Heart left ventricle (tissue), 13 donors: ENCODE measurements around the gene LIMK2.

Experiments
- POLR2A ChIP-seq, 2 donors: fragments of 450-650 bp; IDR thresholded peaks; one replicate each; pipeline ENCODE4 v1.6.1; 2017; ENCODE audit warnings: antibody characterized with exemption in 2 of 2, mild to moderate bottlenecking in 2 of 2, moderate library complexity in 2 of 2
- TF ChIP-seq, protein P1 (sequence below), 12 donors: fragments of 200-600 bp; sonication (generic) in 4 of 12; IDR thresholded peaks; one replicate each; pipeline versions ENCODE4 v1.5.0 to v1.8.0; 2018 to 2022; ENCODE audit warnings: antibody characterized with exemption in 12 of 12, mild to moderate bottlenecking in 5 of 12
- donor health status: ischemic (EF 13 %, LVEDD 7.1; RV severe dilation, severe dysfunction).
- donor health status: DM: no; HTN: yes; CAD: no.
- donor health status: DM: no; HTN: no; CAD: no.
- donor health status: ischemic (EF 25% LVEDD 6.9; RV normal size, moderate dysfunction).
- donor health status: ischemic (EF 25% LVEDD 5.7; RV mildly dilated, moderate dysfunction).
- donor health status: ischemic (EF 35%, LVEDD 5.7; RV mildly dilated, moderate dysfunction).
- donor health status: nonischemic (EF 11% LVEDD 7.7; RV severe dilation, severe dysfunction).
- donor health status: DM: yes; HTN: yes; CAD: no.
- donor health status: PGD.
- donor health status: ischemic (EF 29% LVEDD 5.4; RV normal size, mild dysfunction).
- donor health status: nonischemic (EF 23%, LVEDD 6.1; RV moderate dilation, normal function).

DNA sequence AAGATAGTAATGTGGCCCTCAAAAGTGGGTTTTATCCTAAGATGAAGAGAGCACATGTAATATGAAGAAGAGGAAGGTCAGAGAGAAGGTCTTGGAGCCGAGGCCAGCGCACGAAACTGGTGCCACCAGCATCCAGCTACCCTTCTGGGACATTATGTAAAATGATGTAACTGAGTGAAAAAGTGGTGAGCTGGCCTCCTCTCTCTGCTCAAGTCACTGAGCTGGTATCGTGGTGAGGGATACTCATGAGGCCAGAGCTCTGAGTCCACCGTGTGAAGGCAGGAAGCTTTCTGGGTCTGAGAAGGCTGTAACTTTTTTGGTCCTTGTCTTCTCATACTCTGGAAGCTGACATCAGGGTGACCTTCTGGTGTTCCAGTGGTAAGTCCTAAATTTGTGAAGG lies 27.0 kb upstream of the LIMK2 start:
- TF ChIP-seq, protein P1, sequence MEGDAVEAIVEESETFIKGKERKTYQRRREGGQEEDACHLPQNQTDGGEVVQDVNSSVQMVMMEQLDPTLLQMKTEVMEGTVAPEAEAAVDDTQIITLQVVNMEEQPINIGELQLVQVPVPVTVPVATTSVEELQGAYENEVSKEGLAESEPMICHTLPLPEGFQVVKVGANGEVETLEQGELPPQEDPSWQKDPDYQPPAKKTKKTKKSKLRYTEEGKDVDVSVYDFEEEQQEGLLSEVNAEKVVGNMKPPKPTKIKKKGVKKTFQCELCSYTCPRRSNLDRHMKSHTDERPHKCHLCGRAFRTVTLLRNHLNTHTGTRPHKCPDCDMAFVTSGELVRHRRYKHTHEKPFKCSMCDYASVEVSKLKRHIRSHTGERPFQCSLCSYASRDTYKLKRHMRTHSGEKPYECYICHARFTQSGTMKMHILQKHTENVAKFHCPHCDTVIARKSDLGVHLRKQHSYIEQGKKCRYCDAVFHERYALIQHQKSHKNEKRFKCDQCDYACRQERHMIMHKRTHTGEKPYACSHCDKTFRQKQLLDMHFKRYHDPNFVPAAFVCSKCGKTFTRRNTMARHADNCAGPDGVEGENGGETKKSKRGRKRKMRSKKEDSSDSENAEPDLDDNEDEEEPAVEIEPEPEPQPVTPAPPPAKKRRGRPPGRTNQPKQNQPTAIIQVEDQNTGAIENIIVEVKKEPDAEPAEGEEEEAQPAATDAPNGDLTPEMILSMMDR (IDR thresholded peaks at IDR 0.05), result no peak
- no peak for TF ChIP-seq POLR2A (IDR thresholded peaks at IDR 0.05)
